Kasumi-1 (cell line): ENCODE results near the gene RASAL1.
"Not testable (repeated sequence)": the region's sequence is repeated elsewhere in the genome, so short reads cannot be mapped to it uniquely, and the experiment has no call there.

Experiments used
- DNase-seq, 2 experiments: peaks; one replicate each; lab custom pipeline; 2025; lab: John Stamatoyannopoulos, UW

RASAL1 gene

DNA sequence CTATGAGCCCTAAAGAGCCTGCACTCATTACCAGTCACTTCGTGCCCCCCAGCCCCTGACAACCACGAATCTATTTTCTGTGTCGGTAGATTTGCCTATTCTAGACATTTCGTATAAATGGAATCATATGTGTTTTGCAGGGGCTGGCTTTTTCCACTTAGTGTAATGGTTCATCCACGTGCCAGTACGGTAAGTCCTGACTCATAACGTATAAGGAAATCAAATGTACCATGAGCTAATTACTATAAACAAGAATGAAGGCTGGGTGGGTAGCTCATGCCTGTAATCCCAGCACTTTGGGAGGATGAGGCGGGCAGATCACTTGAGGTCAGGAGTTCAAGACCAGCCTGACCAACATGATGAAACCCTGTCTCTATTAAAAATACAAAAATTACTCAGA, 17.9 kb downstream of the RASAL1 start:
- not testable (repeated sequence) for DNase-seq

DNA sequence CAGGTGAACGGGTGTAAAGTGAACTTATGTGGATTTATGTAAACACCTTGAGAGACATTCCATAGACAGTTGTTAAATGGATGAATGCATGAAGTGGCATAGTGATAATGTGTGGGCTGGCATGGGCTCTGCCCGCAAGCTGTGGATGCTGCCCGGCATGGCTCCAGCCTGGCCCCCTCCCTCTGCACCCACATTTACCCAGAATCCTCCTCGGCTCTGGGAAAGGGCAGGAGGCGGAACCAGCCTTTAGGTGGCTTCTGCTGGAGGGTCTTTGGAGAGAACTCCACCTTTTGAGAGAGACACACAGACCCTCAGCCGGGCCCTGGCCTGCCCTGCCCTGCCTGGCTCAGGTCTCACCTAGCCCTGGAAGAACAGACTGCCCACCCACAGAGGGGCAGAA, 18.7 kb downstream of the RASAL1 start:
- no peak for DNase-seq

DNA sequence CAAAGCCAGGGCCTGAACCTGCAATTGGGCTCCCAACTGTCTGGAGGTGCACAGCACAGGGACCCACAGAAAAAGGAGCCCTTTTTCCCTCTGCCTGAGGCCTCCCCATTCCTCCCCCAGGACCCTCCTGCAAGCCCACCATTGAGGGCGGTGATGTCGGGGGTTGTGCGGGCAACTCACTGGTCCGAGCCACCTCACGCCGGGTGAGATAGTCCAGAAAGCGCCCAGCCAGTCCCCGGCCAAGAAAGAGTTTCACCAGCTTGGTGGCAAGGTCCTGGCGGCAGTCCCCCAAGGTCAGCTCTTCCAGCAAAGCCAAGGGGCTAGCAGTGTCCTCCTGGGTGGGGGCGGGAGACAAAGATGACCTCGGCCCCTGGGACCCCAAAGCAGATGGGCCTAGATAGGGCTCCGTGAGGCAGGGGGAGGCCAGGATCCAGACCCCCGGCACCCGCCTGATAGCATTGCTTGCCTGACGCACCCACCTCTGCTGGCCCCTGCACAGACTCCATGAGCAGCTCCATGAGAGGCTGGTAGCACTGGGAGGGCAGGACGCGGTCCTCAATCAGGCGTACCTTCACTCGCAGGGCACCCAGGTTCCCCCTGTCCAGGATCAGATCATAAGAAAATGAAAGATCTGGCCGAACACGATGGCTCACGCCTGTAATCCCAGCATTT, 20.0 kb downstream of the RASAL1 start:
- no peak for DNase-seq

DNA sequence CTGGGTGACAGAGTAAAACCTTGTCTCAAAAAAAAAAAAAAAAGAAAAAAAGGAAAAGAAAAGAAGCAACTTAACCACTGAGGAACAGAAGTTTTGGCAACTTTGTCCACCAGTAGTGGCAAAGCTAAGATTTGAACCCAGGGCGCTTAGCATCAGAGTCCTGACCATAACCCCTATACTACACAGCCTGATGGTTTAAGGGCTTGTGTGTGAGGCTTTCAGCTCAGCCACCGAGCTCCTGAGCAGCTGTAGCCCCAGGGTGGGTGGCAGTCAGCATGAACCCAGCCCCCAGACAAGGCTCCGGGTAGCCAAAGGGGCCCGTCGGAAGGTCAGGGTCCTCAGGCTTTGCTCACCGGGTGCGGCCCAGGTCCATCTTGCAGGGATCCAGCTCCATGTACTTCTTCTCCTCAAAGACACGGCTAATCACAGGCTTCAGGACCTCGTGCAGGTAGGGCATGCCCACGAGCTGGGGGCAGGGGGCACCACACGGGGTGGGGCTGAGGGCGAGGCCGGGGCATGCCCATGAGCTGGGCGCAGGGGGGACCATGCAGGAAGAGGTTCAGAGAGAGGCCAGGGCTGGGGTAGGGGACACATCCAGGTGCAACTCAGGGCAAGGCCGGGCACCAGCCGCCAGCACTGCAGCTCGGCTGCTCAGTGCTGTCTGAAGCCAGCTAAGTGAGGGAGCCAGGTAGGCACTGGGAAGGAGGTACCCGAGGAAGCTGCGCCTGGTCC, 20.9 kb downstream of the RASAL1 start:
- DNase-seq = no peak

DNA sequence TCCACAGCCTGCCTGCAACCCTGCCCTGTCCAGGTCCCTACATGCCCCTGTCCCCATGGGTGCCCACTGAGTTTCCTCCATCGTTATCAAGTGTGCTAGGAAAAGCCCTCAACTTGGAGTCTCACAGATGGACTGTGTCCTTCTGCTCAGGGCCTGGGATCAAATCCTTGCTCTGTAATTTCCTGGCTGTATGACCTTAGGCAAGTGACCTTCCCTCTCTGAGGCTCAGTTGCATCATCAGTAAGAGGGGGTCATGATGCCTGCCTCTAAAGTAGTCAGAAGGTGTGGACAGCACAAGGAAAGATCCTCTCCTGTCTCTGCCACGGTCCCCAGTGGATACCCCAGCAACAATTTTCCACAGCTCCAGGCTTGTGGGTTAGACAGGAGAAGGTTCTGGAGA, 22.2 kb downstream of the RASAL1 start:
- DNase-seq = no peak

DNA sequence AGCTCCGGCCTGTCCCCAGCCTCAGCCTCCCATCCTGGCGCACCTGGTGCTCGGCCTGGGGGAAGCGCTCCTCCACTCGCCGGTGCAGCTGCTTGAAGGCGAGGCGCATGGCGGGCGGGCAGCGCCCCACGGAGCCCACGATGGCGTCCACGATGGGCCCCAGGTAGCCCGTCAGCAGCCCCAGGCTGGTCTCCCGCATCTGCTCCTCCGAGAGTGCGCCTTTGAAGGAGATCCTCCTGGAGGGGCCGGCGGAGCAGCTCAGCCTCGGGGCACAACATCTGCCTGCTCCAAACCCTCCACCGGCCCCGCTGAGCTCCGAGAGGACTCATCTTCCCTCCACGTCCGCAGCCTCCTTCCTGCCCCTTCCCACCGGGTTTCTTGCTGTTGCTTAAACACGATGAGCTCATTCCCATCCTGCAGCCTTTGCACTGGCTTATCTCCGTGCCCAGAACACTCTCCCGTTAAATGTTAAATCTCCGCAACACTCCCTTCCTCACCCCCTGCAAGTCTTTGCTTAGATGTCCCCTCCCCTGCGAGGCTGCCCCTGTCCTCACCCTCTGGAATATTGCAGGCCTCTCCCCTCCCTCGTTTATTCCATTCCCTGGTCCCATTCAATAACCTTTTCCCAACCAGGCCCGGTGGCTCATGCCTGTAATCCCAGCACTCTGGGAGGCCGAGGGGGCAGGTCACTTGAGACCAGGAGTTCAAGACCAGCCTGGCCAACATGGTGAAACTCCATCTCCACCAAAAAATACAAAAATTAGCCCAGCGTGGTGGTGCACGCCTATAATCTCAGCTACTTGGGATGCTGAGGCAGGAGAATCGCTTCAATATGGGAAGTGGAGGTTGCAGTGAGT, 23.3 kb downstream of the RASAL1 start:
- no peak for DNase-seq

DNA sequence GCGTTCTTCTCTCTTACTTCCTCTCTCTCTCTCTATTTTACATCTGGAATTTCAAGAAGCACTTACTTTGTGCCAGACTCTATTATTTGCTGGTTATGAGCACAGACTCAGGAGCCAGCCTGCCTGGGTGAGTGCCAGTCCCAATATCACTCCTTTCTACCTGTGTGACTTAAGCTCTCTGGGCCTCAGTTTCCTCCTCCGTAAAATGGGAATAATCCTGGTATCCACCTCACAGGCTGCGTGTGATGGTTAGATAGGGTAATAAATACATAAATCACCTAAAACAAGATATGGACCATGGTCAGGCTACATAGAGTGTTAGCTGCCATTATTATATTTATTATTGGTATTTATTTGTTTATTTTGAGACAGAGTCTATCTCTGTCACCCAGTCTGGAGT, 24.3 kb downstream of the RASAL1 start:
- no peak for DNase-seq

DNA sequence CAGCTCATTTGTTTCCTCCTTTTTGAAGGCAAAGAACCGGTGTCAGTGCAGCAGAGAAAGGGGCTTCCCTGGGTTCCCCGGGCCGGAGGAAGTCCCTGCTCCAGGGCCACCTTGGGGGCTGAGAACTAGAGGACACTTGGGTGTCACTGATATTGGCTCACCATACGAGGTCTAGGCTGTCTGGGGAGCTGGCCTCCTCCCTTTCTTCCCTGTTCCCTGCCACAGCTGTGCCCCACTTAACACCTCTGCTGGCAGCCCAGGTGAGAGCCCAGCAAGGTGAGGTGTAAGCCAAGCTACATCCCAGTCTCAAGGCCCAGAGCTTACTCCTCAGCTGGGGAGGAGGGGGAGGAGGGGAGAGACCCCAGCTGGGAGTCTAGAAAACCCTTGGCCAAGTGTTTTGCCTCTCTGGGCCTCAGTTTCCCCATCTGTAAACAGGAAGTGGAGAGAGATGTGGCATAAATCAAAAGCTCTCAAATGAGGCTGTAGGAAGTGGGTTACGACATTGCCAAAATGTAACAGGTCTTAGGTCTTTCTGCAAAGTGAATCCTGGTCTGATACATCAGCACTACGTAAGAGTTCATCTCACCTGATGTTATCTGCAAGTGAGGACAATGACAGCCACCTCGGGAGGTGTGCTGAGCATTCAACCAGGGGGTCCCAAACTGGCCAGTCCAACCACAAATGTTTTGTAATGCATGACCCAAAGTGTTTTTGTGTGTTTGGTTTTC, 25.5 kb downstream of the RASAL1 start:
- DNase-seq = no peak

DNA sequence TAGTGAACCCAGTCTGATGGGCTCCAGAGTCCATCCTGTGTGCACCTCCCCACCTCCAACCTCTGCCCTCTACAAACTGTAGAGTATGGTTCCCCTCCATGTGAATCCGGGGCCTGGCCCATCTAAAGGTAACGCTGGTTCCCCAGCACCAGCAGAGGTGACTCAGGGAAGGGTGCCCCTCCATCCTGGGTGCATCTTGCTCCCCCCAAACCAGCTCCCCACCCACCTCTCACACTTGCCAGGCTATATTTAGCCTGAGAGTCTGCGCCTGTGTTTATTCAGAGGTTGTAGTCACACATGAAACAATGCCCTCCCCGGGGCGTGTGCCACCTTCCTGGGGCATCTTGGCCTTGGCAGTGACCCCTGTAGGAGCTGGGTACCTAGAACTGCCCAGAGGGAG, 26.2 kb downstream of the RASAL1 start:
- no peak for DNase-seq

DNA sequence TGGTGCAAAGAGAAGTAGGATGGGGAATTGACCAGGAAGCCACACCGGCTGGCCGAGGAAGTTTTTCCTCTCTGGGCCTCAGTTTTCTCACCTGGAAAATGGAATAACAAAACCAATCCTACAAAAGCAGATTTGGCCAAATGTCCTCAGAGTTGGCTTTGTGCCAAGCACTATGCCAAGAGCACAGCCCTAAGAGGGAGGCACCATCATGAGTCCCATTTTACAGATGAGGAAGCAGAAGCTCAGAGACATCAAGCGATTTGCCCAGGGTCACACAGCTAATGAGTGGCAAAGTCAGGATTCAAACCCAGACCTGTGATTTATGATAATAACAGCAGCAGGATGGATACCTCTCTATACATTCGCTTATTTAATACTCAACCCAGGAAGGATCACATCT, 27.3 kb downstream of the RASAL1 start:
- DNase-seq = no peak

DNA sequence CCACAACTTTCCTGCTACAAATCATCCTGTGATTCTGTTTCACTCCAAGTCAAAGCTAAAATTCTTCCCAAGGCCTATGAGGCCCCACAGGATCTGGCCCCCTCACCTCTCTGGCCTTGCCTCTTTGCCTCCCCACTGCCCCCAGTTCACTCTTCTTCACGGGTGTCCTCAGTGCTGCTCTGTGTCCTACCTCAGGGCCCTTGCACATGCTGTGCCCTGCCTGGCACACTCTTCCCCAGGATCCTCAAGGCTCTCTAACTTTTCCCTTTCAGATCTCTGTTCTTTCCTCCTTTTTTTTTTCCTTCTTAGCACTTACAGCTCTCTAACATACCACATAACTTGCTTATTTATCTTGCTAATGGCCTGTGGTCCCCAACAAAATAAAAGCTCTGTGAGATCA, 29.2 kb downstream of the RASAL1 start:
- DNase-seq = no peak

DNA sequence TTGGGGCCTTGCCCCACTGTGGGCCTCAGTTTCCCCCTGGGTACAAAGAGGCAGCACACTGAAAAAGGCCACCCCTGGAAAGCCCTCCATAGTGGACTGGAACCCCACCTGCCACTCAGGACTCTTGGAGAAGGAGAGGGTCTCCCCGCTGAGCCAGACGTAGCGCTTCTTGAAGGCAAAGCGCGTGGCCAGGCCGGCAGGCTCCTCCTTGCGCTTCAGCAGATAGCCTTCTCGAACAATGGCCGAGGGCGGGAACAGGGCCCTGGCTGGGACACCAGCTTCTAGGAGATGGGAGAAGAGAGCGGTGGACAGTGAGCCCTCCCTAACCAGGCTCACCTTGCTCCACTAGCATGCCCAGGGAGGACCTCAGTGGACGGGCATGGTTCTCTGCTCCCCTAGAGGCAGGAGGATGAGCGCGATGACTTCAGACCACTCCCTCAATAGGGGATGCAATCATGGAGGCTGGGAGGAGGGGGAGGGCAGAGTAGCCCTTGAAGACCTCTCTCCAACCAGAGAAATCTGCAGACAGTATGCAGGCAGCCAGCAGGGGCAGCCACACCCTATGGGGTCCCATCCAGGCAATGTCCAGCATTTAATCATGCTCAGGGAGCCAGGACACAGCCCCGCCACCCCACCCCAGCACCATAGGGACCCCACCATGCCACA, 29.8 kb downstream of the RASAL1 start:
- DNase-seq = no peak

DNA sequence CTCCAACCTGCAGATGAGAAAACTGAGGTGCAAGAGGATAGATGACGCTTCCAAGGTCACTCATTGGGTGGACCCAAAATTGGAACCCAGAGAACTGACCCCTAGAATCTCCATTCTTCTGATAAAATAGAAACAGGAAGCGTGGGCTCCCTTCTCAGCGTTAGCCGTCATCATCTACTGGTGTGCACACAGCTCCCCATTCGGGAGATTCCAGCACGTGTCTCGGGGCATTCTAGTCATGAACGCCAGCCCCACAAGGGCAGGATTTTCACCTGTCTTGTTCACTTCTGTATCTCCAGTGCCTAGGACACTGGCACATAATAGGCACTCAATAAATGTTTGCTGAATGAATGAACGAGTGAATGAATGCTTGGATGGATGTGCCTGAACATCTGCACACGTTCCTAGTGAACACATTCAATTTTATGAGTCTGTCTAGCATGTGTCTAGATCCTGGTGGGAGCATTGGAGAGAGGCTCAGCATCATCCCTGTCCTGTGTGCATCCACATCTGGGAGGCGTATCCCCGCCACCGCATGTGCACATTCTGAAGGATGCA, 30.5 kb downstream of the RASAL1 start:
- DNase-seq = no peak

DNA sequence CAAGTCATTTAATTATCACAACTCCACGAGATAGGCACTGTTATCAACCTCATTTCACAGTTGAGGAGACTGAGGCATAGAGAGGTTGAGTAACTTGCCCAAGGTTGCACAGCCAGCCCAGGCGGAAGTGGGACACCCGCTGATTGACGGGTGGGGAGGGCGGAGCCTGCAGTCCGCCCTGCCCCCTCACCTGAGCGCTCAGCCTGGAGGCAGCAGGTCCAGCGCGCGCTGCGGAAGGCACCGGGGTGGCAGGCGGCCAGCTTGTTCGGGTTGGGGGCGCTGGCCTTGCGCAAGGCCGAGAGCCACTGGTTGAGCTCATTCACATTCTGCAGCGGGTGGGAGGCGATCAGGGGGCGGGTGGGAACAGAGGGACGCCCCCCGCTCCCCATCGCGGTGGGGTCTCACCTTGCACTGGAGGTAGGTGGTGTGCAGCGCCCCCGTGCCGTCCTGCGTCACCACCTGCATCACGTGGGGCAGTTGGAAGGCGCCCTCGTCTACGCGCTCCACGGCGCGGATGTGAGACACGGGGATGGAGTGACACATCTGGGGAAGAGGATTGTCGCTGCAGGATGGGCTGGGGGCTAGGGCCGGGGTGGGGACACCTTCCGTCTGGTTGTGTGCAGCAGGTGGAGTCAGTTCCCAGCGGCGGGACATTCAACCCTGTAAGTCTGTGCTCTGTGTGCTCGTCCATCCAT, 31.7 kb downstream of the RASAL1 start:
- no peak for DNase-seq

DNA sequence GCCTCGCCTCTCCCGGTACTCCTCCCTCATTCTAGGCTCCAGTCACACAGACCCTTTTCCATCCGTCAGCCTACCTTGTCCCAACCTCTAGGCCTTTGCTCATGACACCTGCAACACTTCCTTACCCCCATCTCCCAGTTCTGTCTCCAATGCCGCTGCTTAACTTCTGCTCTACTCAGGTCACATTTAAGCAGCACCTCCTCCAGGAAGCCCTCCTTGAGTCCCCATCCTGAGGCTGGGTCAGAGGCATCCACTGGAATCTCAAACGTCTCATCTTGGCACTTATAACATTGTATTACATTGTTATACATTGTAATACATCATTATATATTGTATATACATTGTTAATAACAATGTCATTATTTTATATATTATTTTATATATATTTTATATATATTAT, 32.8 kb downstream of the RASAL1 start:
- DNase-seq = no peak

DNA sequence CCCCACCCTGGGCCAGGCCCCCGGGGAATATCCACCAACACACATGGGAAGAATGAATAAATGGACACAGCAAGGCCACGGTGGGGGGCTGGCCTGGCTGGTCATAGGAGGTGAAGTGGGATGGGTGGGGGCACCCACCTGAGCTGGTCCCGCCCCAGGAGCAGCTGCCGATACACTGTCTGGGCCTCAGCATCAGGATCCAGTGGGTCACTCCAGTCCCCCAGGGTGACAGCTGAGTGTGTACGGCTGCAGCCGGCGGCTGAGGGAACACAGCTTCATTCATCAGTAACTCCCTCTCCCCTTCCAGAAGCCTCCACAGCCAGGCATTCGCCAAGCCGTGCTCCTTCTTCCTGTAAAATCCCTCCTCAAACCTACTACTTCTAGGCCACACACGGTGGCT, 33.8 kb downstream of the RASAL1 start:
- no peak for DNase-seq

DNA sequence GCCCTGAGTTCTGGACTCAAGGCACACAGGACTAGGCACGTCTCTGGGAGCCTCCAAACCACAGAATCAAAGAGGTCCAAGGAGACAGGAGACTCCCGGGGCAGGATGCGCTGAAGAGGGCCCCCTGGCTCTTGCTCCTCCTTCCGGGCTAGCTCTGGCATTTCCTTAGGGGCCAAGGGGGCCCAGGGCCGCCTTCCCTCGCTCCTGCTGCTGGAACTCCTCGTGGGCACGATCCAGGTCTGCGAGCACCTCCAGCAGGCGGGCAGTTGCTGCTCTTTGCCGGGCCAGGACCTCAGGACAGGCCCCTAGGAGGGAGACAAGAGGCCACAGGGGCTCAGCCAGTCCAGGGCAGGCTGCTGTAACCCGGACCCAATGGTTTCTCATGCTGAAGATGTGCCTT, 35.8 kb downstream of the RASAL1 start:
- DNase-seq = no peak

DNA sequence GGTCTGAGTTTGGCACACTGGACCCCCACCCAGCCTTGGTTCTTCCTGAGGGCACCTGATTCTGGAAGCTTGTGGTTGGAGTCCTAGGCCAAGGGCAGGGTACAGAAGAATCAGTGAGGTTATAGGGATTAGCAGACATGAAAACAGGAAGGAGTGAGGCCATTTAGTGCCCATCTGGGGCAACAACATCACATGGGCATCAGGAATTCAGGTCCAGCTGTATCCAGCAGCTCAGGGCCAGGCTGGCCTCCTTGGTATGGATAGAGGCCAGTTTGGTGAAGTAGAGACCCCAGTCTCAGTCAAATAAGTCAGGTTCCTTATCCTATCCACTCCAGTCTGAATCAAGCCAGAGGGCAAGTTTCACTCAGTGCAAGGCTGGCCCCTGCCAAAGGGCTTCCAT, 36.2 kb downstream of the RASAL1 start:
- DNase-seq = no peak

DNA sequence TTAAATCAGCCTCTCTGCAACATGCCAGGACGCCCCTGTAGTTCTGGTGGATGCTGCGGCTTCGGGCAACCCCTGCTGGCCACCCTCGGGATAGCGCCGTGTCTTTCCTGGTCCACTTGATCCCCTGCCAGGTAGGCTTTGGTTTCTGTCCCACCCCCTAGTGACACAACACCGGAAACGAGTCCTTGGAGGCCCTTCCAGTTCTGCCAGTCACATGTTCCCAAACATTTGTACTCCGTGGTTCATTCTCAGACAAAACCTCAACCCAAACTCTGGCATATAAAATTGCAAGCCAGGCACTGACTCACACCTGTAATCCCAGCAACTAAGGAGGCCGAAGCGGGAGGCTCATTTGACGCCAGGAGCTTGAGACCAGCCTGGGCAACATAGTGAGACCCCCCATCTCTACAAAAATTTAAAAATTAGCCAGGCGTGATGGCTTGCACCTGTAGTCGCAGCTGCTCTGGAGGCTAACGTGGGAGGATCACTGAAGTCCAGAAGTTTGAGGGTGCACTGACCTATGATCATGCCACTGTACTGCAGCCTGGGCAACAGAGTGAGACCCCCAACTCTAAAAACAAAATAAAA, 37.0 kb downstream of the RASAL1 start:
- DNase-seq = peak; percentile 32 to 43

DNA sequence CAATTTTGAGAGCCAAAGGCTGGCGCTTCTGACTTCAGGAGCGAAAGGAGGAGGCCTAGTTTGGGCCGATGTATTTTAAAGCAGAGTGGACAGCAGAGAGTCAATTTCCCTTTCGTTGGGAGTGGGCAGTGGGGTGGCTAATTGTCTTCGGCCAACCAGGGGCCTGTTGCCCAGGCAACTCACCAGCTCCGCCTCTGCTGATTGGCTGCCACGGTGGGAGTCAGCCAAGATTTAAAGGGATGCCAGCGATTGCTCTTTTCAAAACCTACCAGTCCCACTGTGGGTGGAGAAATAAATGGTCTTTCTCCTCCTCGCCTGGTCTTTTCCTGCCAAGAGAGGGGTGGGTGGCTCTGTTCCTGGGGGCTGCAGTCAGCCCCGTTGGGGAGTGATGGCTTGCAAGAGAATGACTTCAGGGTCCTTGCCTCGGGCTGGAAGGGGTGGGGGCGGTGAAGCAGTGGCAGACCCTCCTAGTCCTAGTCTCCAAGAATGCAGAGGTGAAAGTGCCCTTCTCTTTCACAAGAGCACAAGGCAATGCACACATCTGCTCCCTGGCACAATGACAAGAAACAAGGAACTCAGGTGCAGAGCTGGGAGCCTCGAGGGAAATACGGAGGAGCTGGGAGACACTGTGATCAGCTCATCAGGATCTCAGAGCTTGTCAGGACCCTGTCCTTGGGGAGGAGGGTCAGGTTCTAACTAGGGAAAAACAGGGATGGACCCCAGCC, 37.7 kb downstream of the RASAL1 start:
- DNase-seq = no peak
